HPDE6-E6E7 (cell line): ENCODE data around the gene MBNL1.
"Not testable (repeated sequence)": the region's sequence is repeated elsewhere in the genome, so short reads cannot be mapped to it uniquely, and the experiment has no call there.

ENCODE experiments used
- DNase-seq: peaks from one replicate; pipeline ENCODE4 v3.0.0; 2011; ENCODE audit warnings: missing footprints; ENCODE audit errors: extremely low spot score

MBNL1 gene

GRCh38 chr3:152400887-152401286 lies 132.2 kb downstream of the MBNL1 start:
- DNase-seq: no peak

GRCh38 chr3:152402695-152403451 lies 134.1 kb downstream of the MBNL1 start:
- DNase-seq: no peak

- no peak for DNase-seq
These were observed 134.9 kb downstream of the MBNL1 start for GRCh38 chr3:152403632-152404066.

DNA sequence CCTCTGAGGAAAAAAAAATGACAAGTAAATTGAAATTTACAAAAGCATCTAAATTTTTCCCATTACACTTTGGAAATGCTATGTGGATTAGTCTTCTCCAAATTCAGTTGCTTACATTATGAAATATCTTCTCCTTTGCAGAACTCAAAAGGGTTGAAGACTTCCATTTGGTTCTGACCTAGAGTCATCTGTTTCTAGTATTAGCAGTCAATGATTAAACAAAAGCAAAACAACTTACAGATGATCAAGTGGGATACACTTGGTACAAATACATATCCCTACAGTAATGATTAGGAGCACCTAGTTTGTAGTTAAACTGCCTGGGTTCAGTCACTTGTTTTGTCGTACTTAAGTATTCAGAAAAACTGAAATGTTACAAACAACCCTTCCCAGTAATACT lies 136.2 kb downstream of the MBNL1 start:
- DNase-seq: no peak

GRCh38 chr3:152405915-152406802 lies 137.4 kb downstream of the MBNL1 start:
- DNase-seq: peak; percentile 20

GRCh38 chr3:152413240-152413639 lies 144.5 kb downstream of the MBNL1 start:
- DNase-seq: no peak

GRCh38 chr3:152416808-152417580 lies 148.3 kb downstream of the MBNL1 start:
- DNase-seq: no peak

DNA sequence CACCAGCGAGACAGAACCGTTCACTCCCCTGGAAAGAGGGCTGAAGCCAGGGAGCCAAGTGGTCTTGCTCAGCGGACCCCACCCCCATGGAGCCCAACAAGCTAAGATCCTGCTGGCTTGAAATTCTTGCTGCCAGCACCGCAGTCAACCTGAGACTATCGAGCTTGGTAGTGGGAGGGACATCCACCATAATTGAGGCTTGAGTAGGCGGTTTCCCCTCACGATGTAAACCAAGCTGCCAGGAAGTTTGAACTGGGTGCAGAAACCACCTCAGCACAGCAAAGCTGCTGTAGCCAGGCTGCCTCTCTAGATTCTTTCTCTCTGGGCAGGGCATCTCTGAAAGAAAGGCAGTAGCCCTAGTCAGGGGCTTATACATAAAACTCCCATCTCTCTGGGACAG lies 151.0 kb downstream of the MBNL1 start:
- no peak for DNase-seq

GRCh38 chr3:152421162-152421561 lies 152.4 kb downstream of the MBNL1 start:
- DNase-seq: no peak

- DNase-seq: no peak
These were observed 157.7 kb downstream of the MBNL1 start for GRCh38 chr3:152426393-152426792.

GRCh38 chr3:152428577-152428976 lies 159.8 kb downstream of the MBNL1 start:
- DNase-seq: no peak

DNA sequence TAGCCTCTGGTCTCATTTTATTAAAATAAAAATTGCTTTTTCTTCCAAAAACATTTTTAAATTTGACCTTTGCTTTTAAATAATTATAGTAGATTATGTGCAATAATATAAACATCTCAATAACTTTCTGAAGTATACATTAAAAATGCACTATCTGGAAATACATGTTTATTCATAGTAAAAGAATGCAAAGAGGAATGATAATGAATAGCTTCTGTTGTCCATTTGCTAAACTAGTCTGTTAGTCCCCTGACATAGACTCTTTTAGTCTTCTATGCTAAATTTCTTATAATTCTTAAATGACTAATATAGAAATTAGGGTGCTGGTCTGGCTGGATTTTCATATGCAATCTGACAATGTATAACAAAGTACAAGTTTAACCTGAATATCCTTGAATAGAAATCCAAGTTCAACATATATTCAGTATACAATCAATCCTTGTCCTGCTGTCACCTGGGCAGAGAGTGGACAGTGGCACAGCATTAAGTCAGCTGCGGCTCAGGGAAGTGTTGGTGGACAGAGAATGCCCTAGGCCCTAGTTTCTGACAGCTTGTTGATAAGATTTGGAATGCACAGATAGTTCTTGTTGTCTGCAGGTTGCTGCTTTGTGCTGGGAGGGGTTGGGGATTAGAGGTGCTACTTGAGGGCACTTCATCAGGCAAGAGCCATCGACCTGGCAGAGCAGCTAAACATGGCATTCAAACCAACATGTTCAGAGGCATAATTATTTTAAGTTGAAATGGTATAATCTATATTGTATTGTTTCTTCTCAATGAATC lies 161.7 kb downstream of the MBNL1 start:
- no peak for DNase-seq

GRCh38 chr3:152434142-152434541 lies 165.4 kb downstream of the MBNL1 start:
- DNase-seq: no peak

GRCh38 chr3:152435210-152435609 lies 166.5 kb downstream of the MBNL1 start:
- DNase-seq: not testable (repeated sequence)

DNA sequence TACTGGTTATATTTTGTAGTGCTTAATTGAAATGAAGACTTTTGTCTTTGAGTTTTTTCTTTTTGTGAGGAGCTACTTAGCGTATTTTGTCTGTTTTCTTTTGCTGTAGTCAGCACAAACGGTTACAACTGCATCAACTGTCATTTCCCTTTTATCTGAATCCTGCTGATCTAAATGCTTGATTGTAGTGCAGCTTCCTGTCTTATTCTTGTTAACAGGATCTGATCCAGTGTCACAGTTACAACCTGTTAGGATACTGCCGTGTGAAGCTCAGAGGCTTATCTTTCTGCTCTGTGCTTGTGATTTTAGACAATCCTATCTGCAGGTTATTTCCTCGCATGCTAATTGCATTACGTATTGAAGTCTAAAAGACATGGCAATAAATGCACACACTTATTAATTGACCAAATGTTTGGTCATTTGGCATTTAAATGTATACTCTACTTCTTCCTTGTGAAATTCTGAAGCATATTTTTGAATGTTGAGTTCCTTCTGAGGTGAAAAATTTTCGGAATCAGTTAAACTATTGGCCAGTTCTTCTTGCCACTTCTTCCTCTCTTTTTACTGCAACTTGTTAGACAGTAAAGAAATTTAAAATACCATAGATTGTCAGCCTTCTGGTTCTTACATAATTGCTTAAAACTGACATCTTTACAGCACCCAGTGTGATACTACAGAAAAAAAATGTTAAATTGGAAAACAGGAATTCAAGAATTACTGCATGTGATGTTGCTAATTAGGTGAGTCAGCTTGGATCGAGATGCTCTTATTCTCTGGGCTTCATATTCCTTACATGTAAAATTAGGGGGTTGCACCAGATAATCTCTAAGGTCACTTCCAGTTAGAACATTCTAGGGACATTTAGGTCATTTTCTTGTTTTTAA lies 168.2 kb downstream of the MBNL1 start:
- DNase-seq: no peak

DNA sequence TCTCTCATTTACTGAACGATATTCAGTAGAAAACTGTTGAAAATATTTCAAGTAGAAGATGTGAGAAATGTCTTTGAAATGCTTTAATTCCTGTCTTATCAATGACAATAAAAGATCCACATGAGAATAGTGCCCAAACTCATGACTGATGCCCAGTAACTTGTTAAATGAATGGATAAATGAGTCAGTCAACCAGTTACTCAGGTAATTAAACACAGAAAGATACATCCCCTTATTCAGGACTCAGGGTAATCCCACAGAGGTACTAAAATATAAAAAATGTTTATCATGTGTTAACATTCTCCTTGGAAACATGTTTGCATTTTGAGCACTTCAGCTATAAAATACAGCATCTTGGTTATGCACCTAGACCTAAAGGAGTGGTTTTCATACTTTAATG lies 169.5 kb downstream of the MBNL1 start:
- DNase-seq: no peak

DNA sequence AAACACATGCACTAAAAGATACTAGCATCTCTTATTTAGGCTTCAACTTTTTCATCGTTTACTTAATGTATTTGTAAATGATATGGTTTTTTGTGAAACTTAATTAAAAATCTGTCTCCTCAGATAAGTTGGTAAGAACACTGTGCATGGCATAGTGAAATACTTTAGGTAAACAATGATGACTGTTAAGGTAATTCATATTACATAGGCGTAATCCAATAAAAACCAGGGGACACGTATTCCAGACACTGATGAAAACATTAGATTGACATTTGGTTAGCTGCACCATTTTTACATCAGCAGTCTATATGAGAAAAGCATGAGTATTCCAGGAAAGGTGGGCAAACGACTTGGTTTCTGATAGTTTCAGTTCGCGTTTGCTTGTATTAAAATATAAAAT lies 170.0 kb downstream of the MBNL1 start:
- no peak for DNase-seq

DNA sequence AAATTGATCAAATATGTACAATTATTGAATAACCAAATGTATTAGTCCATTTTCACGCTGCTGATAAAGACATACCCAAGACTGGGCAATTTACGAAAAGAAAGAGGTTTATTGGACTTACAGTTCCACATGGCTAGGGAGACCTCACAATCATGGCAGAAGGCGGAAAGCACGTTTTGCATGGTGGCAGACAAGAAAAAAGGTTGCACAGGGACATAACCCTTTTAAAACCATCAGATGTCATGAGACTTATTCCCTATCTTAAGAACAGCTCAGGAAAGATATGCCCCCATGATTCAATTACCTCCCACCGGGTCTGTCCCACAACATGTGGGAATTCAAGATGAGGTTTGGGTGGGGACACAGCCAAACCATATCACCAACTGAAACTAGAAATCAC lies 171.5 kb downstream of the MBNL1 start:
- DNase-seq: not testable (repeated sequence)

GRCh38 chr3:152443212-152444023 lies 174.7 kb downstream of the MBNL1 start:
- DNase-seq: no peak
